Astrocyte (in vitro differentiated cells and primary cell): Measurements from ENCODE around the gene RSRP1.

Source experiments
- EZH2 ChIP-seq: IDR thresholded peaks from 2 replicates; pipeline ENCODE4 v1.6.1; 2012; ENCODE audit warnings: mild to moderate bottlenecking, low read length, inconsistent platforms; ENCODE audit not compliant: insufficient read depth
- TF ChIP-seq, protein P1 (sequence below): IDR thresholded peaks from 2 replicates; pipeline ENCODE4 v1.5.1; 2011; ENCODE audit warnings: low read depth, mild to moderate bottlenecking, inconsistent platforms, low read length, moderate library complexity; ENCODE audit not compliant: insufficient read depth

DNA sequence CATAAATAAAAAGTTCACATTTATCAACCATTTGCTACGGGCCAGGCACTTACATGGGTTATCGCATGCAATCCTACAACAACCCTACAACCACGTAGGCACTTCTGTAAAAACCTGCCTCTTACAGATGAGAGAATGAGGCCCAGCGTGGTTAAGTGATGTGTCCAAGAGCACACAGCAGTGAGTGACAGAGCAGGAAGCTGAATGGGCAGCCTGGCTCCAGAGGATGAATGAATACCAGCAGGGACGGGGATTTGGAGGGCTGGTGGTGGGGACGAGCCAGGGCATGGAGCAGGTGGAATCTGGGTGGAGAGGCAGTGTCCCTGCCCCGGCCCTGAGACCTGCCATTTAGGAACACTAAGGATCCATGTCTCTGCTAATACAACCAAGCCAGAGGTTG lies 50.4 kb downstream of the RSRP1 start:
- TF ChIP-seq, protein P1, sequence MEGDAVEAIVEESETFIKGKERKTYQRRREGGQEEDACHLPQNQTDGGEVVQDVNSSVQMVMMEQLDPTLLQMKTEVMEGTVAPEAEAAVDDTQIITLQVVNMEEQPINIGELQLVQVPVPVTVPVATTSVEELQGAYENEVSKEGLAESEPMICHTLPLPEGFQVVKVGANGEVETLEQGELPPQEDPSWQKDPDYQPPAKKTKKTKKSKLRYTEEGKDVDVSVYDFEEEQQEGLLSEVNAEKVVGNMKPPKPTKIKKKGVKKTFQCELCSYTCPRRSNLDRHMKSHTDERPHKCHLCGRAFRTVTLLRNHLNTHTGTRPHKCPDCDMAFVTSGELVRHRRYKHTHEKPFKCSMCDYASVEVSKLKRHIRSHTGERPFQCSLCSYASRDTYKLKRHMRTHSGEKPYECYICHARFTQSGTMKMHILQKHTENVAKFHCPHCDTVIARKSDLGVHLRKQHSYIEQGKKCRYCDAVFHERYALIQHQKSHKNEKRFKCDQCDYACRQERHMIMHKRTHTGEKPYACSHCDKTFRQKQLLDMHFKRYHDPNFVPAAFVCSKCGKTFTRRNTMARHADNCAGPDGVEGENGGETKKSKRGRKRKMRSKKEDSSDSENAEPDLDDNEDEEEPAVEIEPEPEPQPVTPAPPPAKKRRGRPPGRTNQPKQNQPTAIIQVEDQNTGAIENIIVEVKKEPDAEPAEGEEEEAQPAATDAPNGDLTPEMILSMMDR = no peak
- no peak for TF ChIP-seq EZH2
